ENCODE data around the gene CDH3.

The CDH3 gene

GRCh38 chr16:68652659-68653058 lies 7.5 kb downstream of the CDH3 start:
- no peak for DNase-seq

GRCh38 chr16:68655806-68656205 lies 10.7 kb downstream of the CDH3 start:
- no peak for DNase-seq

- DNase-seq: no peak
These were observed 11.6 kb downstream of the CDH3 start for GRCh38 chr16:68656751-68657150.

GRCh38 chr16:68658341-68658973 lies 13.3 kb downstream of the CDH3 start:
- no peak for DNase-seq

GRCh38 chr16:68658974-68659360 lies 13.9 kb downstream of the CDH3 start:
- no peak for DNase-seq

GRCh38 chr16:68659412-68660358 lies 14.6 kb downstream of the CDH3 start:
- no peak for DNase-seq

GRCh38 chr16:68660359-68660795 lies 15.3 kb downstream of the CDH3 start:
- no peak for DNase-seq

- DNase-seq: no peak
These were observed 16.9 kb downstream of the CDH3 start for GRCh38 chr16:68662035-68662434.

- DNase-seq: no peak
These were observed 19.2 kb downstream of the CDH3 start for GRCh38 chr16:68664297-68664696.

- no peak for DNase-seq
These were observed 20.4 kb downstream of the CDH3 start for GRCh38 chr16:68665501-68665900.

GRCh38 chr16:68668266-68668665 lies 23.2 kb downstream of the CDH3 start:
- DNase-seq: no peak

GRCh38 chr16:68676113-68676860 lies 31.2 kb downstream of the CDH3 start:
- DNase-seq: no peak

GRCh38 chr16:68681038-68681437 lies 35.9 kb downstream of the CDH3 start:
- no peak for DNase-seq

- no peak for DNase-seq
These were observed 40.8 kb downstream of the CDH3 start for GRCh38 chr16:68685685-68686478.

- DNase-seq: no peak
These were observed 41.8 kb downstream of the CDH3 start for GRCh38 chr16:68686905-68687304.

GRCh38 chr16:68689921-68690320 lies 44.8 kb downstream of the CDH3 start:
- DNase-seq: no peak

GRCh38 chr16:68695575-68695974 lies 50.5 kb downstream of the CDH3 start:
- no peak for DNase-seq

GRCh38 chr16:68696514-68696913 lies 51.4 kb downstream of the CDH3 start:
- peak; percentile 40 for DNase-seq

- DNase-seq: no peak
These were observed 53.0 kb downstream of the CDH3 start for GRCh38 chr16:68698091-68698490.

- no peak for DNase-seq
These were observed 55.0 kb downstream of the CDH3 start for GRCh38 chr16:68700120-68700519.

GRCh38 chr16:68700831-68701230 lies 55.7 kb downstream of the CDH3 start:
- no peak for DNase-seq

- DNase-seq: peak; percentile 79
These were observed 59.2 kb downstream of the CDH3 start for GRCh38 chr16:68704232-68704867.
